GM19238 (cell line): ENCODE measurements around the gene USP34.
A peak's percentile ranks its signal among the peaks of the same experiment; 100 is the strongest.
"Not testable (repeated sequence)": the region's sequence is repeated elsewhere in the genome, so short reads cannot be mapped to it uniquely, and the experiment has no call there.

Experiments used
- DNase-seq: peaks from one replicate; pipeline ENCODE4 v3.0.0; 2011; ENCODE audit warnings: low spot score; ENCODE audit not compliant: insufficient read length

USP34 gene

GRCh38 chr2:61431345-61431744 is 39.5 kb downstream of the USP34 start:
- DNase-seq: no peak

- peak; percentile 37 for DNase-seq
These were observed 44.5 kb downstream of the USP34 start for GRCh38 chr2:61426267-61426897.

- DNase-seq: no peak
These were observed 45.2 kb downstream of the USP34 start for GRCh38 chr2:61425605-61426155.

- DNase-seq: no peak
These were observed 47.2 kb downstream of the USP34 start for GRCh38 chr2:61423714-61424113.

- no peak for DNase-seq
These were observed 49.3 kb downstream of the USP34 start for GRCh38 chr2:61421611-61422010.

GRCh38 chr2:61420991-61421544 is 49.8 kb downstream of the USP34 start:
- no peak for DNase-seq

- no peak for DNase-seq
These were observed 51.3 kb downstream of the USP34 start for GRCh38 chr2:61419570-61419969.

GRCh38 chr2:61419129-61419528 is 51.8 kb downstream of the USP34 start:
- DNase-seq: no peak

GRCh38 chr2:61416871-61417645 is 53.8 kb downstream of the USP34 start:
- DNase-seq: no peak

- DNase-seq: no peak
These were observed 55.6 kb downstream of the USP34 start for GRCh38 chr2:61415265-61415664.

- DNase-seq: no peak
These were observed 56.2 kb downstream of the USP34 start for GRCh38 chr2:61414674-61415073.

GRCh38 chr2:61411109-61411508 is 59.8 kb downstream of the USP34 start:
- DNase-seq: no peak

- DNase-seq: no peak
These were observed 60.7 kb downstream of the USP34 start for GRCh38 chr2:61410185-61410584.

GRCh38 chr2:61405813-61406212 is 65.1 kb downstream of the USP34 start:
- DNase-seq: no peak

GRCh38 chr2:61404438-61404837 is 66.4 kb downstream of the USP34 start:
- no peak for DNase-seq

GRCh38 chr2:61398413-61398812 is 72.5 kb downstream of the USP34 start:
- DNase-seq: no peak

- no peak for DNase-seq
These were observed 74.9 kb downstream of the USP34 start for GRCh38 chr2:61396005-61396404.

GRCh38 chr2:61387588-61387987 is 83.3 kb downstream of the USP34 start:
- DNase-seq: not testable (repeated sequence)

GRCh38 chr2:61380882-61381197 is 90.0 kb downstream of the USP34 start:
- not testable (repeated sequence) for DNase-seq

GRCh38 chr2:61380056-61380881 is 90.6 kb downstream of the USP34 start:
- DNase-seq: no peak

- DNase-seq: no peak
These were observed 91.4 kb downstream of the USP34 start for GRCh38 chr2:61379521-61379920.

- DNase-seq: no peak
These were observed 92.6 kb downstream of the USP34 start for GRCh38 chr2:61378281-61378680.
